Liver (tissue), 9 donors: ENCODE measurements around the gene MRPL52. TPM values are rescaled to one million over a fixed set of nuclear protein-coding genes. Genes with fewer than 3 reads are reported as not detected.

Experiments used
- DNase-seq: peaks from one replicate; pipeline ENCODE4 v3.0.0-alpha.2; 2017; ENCODE audit warnings: low spot score
- H3K27ac ChIP-seq, 2 donors: one replicate each; pipeline ENCODE4 v1.7.0; 2013; ENCODE audit warnings: inconsistent platforms in 2 of 2, low read length in 2 of 2, control low read depth in 1 of 2, low read depth in 1 of 2, mild to moderate bottlenecking in 1 of 2
- H3K27me3 ChIP-seq, 4 donors: one replicate each; pipeline versions ENCODE4 v1.6.1 to v1.7.0; 2013; ENCODE audit warnings: low read length in 3 of 4, inconsistent platforms in 1 of 4, mild to moderate bottlenecking in 1 of 4, moderate library complexity in 1 of 4; ENCODE audit not compliant: control insufficient read depth in 4 of 4, insufficient read depth in 4 of 4
- H3K36me3 ChIP-seq, 4 donors: one replicate each; pipeline versions ENCODE4 v1.6.1 to v1.7.0; 2013; ENCODE audit warnings: low read length in 3 of 4, mild to moderate bottlenecking in 3 of 4, low read depth in 1 of 4, moderate library complexity in 1 of 4; ENCODE audit not compliant: control insufficient read depth in 4 of 4, insufficient read depth in 3 of 4
- H3K4me1 ChIP-seq, 4 donors: one replicate each; pipeline versions ENCODE4 v1.6.1 to v1.7.0; 2013; ENCODE audit warnings: low read length in 3 of 4, mild to moderate bottlenecking in 3 of 4, moderate library complexity in 1 of 4; ENCODE audit not compliant: control insufficient read depth in 4 of 4, insufficient read depth in 4 of 4
- H3K4me3 ChIP-seq, 3 donors: one replicate each; pipeline versions ENCODE4 v1.6.1 to v1.7.0; 2013; ENCODE audit warnings: low read length in 3 of 3, control low read depth in 1 of 3, low read depth in 1 of 3, mild to moderate bottlenecking in 1 of 3
- H3K9ac ChIP-seq, 2 donors: one replicate each; pipeline ENCODE4 v1.7.0; 2013; ENCODE audit warnings: low read length in 2 of 2, mild to moderate bottlenecking in 2 of 2, moderate library complexity in 2 of 2, control low read depth in 1 of 2, low read depth in 1 of 2
- H3K9me3 ChIP-seq, 4 donors: one replicate each; pipeline versions ENCODE4 v1.6.1 to v1.7.0; 2013; ENCODE audit warnings: low read length in 3 of 4; ENCODE audit not compliant: control insufficient read depth in 4 of 4
- EGR1 ChIP-seq, 2 donors: IDR thresholded peaks; 2 replicates each; pipeline ENCODE4 v1.6.1; 2016 to 2018; ENCODE audit warnings: antibody characterized with exemption in 2 of 2, low read depth in 2 of 2
- FOXA1 ChIP-seq: IDR thresholded peaks from 2 replicates; pipeline ENCODE4 v1.6.1; 2016; ENCODE audit warnings: antibody characterized with exemption
- FOXA2 ChIP-seq: IDR thresholded peaks from 2 replicates; pipeline ENCODE4 v1.6.1; 2016; ENCODE audit warnings: antibody characterized with exemption
- GABPA ChIP-seq, 2 donors: IDR thresholded peaks in 1 of 2; conservative IDR thresholded peaks in 1 of 2; 2 replicates each; pipeline ENCODE4 v1.6.1; 2016; ENCODE audit warnings: antibody characterized with exemption in 2 of 2, mild to moderate bottlenecking in 1 of 2, moderate library complexity in 1 of 2
- HNF4A ChIP-seq, 2 donors: conservative IDR thresholded peaks; 2 replicates each; pipeline ENCODE4 v1.6.1; 2016; ENCODE audit warnings: antibody characterized with exemption in 2 of 2, mild to moderate bottlenecking in 2 of 2
- HNF4G ChIP-seq: IDR thresholded peaks from 2 replicates; pipeline ENCODE4 v1.6.1; 2016; ENCODE audit warnings: antibody characterized with exemption
- JUND ChIP-seq, 2 donors: IDR thresholded peaks; 2 replicates each; pipeline ENCODE4 v1.6.1; 2016; ENCODE audit warnings: antibody characterized with exemption in 2 of 2
- NR2F2 ChIP-seq: IDR thresholded peaks from 2 replicates; pipeline ENCODE4 v1.6.1; 2016; ENCODE audit warnings: antibody characterized with exemption
- RAD21 ChIP-seq, 2 donors: IDR thresholded peaks; 2 replicates each; pipeline ENCODE4 v1.6.1; 2016; ENCODE audit warnings: antibody characterized with exemption in 2 of 2, mild to moderate bottlenecking in 2 of 2
- RXRA ChIP-seq, 2 donors: IDR thresholded peaks; 2 replicates each; pipeline ENCODE4 v1.6.1; 2017 to 2018; ENCODE audit warnings: antibody characterized with exemption in 2 of 2, mild to moderate bottlenecking in 1 of 2
- SP1 ChIP-seq: IDR thresholded peaks from 2 replicates; pipeline ENCODE4 v1.6.1; 2018; ENCODE audit warnings: antibody characterized with exemption, mild to moderate bottlenecking
- TAF1 ChIP-seq: conservative IDR thresholded peaks from 2 replicates; pipeline ENCODE4 v1.6.1; 2016; ENCODE audit warnings: antibody characterized with exemption, mild to moderate bottlenecking
- YY1 ChIP-seq: IDR thresholded peaks from 2 replicates; pipeline ENCODE4 v1.6.1; 2016; ENCODE audit warnings: antibody characterized with exemption, mild to moderate bottlenecking
- WGBS: extraction: QIAGEN DNeasy Blood & Tissue Kit; methylation state at CpG from one replicate; pipeline ENCODE4 v1.1.7; 2013; 5-methylcytosine and 5-hydroxymethylcytosine counted together
- polyA plus RNA-seq, 2 donors: library from polyadenylated mRNA; stranded (reverse) in 1 of 2; unstranded in 1 of 2; fragments of 200-250 nt in 1 of 2; fragments of >200 nt in 1 of 2; fragmentation: Nextera tagmentation in 1 of 2; extraction: Ambion mirVana in 1 of 2; gene quantifications; one replicate each; pipeline versions ENCODE4 v1.2.1 to v1.2.3, GENCODE V29; 2013 to 2015
- total RNA-seq, 2 donors: library from RNA; depleted of rRNA; stranded (reverse); fragments of >200 nt; gene quantifications; one replicate each; pipeline ENCODE4 v1.2.3, GENCODE V29; 2014
- TF ChIP-seq, protein P1 (sequence below): IDR thresholded peaks from 2 replicates; pipeline ENCODE4 v1.6.1; 2016; ENCODE audit warnings: antibody characterized with exemption, mild to moderate bottlenecking
- TF ChIP-seq, protein P2 (sequence below): IDR thresholded peaks from 2 replicates; pipeline ENCODE4 v1.6.1; 2016; ENCODE audit warnings: antibody characterized with exemption
- TF ChIP-seq, protein P3 (sequence below): IDR thresholded peaks from 2 replicates; pipeline ENCODE4 v1.6.1; 2016; ENCODE audit warnings: antibody characterized with exemption
- TF ChIP-seq, protein P4 (sequence below): IDR thresholded peaks from 2 replicates; pipeline ENCODE4 v1.6.1; 2016; ENCODE audit warnings: antibody characterized with exemption
- donor health status: healthy.
- donor health status: healthy.
- donor health status: healthy.
- donor health status: healthy.
- donor health status: healthy.

The MRPL52 gene
- total and polyA plus RNA-seq, 4 donors = 9.1 to 142 (median 36.6) TPM

DNA sequence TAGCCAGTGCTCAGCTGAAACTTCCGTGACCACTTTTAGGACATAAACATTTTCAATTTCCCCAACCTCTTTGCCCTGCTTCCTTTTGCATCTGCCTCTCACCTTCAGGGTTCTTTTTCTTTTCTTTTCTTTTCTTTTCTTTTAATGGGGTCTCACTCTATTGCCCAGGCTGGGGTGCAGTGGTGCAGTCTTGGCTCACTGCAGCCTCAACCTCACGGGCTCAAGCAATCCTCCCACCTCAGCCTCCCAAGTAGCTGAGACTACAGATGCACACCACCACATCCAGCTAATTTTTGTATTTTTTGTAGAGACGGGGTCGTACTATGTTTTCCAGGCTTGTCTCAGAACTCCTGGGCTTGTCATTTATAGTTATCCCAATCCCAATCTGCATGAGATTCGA is 37.2 kb downstream of the MRPL52 start (continued):
- TF ChIP-seq, protein P1, sequence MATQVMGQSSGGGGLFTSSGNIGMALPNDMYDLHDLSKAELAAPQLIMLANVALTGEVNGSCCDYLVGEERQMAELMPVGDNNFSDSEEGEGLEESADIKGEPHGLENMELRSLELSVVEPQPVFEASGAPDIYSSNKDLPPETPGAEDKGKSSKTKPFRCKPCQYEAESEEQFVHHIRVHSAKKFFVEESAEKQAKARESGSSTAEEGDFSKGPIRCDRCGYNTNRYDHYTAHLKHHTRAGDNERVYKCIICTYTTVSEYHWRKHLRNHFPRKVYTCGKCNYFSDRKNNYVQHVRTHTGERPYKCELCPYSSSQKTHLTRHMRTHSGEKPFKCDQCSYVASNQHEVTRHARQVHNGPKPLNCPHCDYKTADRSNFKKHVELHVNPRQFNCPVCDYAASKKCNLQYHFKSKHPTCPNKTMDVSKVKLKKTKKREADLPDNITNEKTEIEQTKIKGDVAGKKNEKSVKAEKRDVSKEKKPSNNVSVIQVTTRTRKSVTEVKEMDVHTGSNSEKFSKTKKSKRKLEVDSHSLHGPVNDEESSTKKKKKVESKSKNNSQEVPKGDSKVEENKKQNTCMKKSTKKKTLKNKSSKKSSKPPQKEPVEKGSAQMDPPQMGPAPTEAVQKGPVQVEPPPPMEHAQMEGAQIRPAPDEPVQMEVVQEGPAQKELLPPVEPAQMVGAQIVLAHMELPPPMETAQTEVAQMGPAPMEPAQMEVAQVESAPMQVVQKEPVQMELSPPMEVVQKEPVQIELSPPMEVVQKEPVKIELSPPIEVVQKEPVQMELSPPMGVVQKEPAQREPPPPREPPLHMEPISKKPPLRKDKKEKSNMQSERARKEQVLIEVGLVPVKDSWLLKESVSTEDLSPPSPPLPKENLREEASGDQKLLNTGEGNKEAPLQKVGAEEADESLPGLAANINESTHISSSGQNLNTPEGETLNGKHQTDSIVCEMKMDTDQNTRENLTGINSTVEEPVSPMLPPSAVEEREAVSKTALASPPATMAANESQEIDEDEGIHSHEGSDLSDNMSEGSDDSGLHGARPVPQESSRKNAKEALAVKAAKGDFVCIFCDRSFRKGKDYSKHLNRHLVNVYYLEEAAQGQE = no peak

DNA sequence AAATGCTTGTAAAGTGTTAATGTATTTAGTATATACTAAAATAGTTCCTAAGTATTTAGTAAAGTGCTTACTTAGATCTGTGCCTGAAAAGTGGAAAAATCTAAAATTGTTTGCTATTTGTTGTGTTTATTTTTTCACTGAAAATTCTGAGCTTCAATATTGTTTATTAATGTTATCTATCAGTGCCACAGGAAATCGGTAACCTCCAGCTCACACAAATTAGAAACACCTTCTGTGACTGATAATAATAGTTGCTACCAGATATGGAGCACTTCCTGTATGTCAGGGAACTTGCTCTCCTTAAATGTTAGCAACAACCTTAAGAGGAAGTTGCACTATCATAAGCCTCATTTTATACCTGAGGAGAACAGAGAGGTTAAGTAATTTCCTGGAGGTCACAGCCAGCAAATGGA is 41.1 kb downstream of the MRPL52 start:
- WGBS = 0% methylated on average over 1 of the region's 1 CpG
- H3K9me3 ChIP-seq = no peaks in the 10 kb centered on the region
- peaks cover 2 to 15% (median 9%) of the 10 kb centered on the region in 4 donors for H3K4me1 ChIP-seq
- H3K4me3 ChIP-seq = peak overlapping the region in 2 of 3 donors; percentile 26 to 95
- H3K27me3 ChIP-seq = no peaks in the 10 kb centered on the region
- H3K9ac ChIP-seq = peak overlapping the region; percentile 61 to 70
- peak in 1 of 2 donors; percentile 56 for TF ChIP-seq GABPA (IDR thresholded peaks at IDR 0.05 in 1 of 2, conservative IDR thresholded peaks at IDR 0.05 in 1 of 2)
- no peak for TF ChIP-seq JUND (IDR thresholded peaks at IDR 0.05)
- DNase-seq = no peak
- H3K36me3 ChIP-seq = peaks cover 6 to 19% (median 15%) of the 10 kb centered on the region in 4 donors
- H3K27ac ChIP-seq = peak overlapping the region; percentile 98 to 99

DNA sequence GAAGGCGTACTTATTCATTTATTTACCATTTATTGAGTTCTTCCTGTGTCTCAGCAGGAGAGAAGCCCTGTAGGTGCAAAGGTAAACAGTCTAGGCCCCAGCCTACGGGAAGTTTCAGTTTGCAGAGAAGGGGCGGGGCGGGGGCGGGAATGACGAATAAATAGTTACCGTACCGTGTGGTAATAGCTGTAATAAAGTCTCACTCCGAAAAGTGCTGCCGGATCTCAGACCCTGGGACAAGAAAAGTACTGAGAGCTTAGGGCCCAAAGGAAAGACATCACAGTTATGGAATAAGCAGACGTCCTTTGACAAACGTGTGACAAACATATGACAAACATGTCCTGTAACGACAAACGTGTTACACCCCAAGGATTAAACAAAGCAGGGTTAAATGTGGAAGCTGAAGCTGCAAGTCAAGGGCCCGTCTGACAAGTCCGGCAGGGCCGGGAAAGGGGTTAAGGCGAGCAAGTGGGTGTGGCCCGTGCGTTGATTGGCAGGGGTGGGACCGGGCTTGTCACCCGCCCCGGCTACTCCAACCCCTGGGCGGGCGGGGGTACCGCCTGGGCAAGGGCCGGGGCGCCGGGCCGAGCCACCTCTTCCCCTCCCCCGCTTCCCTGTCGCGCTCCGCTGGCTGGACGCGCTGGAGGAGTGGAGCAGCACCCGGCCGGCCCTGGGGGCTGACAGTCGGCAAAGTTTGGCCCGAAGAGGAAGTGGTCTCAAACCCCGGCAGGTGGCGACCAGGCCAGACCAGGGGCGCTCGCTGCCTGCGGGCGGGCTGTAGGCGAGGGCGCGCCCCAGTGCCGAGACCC is 41.7 kb downstream of the MRPL52 start, which contains the start of gene LRP10:
Gene LRP10, plus strand, starts transcription at position 517 of the 809 bp plus-strand sequence. CDS start 564 bp downstream, outside the sequence.
- under 1% methylated on average over 50 of the region's 50 CpGs for WGBS
- peaks cover 2 to 15% (median 9%) of the 10 kb centered on the region in 4 donors for H3K4me1 ChIP-seq

More for the DNA sequence above, 41.7 kb downstream of the MRPL52 start, which contains the start of gene LRP10:
- peaks cover 6 to 25% (median 20%) of the 10 kb centered on the region in 4 donors for H3K36me3 ChIP-seq
- peak within 1 kb of the TSS; percentile 70 to 75 for H3K9ac ChIP-seq
- H3K27ac ChIP-seq = peak within 1 kb of the TSS; percentile 98 to 99
- no peaks in the 10 kb centered on the region for H3K27me3 ChIP-seq
- peak; percentile 93 for DNase-seq
- peak within 1 kb of the TSS; percentile 83 to 95 (median 94) for H3K4me3 ChIP-seq
- TF ChIP-seq FOXA2 = peak; percentile 58
- TF ChIP-seq, protein P1 = peak; percentile 46
- TF ChIP-seq EGR1 (IDR thresholded peaks at IDR 0.05; ENCODE audit: low read depth in 2 of 2) = peak in 1 of 2 donors; percentile 16
- TF ChIP-seq, protein P2, sequence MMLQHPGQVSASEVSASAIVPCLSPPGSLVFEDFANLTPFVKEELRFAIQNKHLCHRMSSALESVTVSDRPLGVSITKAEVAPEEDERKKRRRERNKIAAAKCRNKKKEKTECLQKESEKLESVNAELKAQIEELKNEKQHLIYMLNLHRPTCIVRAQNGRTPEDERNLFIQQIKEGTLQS = peak; percentile 21
- no peak for TF ChIP-seq NR2F2
- TF ChIP-seq YY1 = peak; percentile 70
- TF ChIP-seq FOXA1 = no peak
- TF ChIP-seq, protein P3, sequence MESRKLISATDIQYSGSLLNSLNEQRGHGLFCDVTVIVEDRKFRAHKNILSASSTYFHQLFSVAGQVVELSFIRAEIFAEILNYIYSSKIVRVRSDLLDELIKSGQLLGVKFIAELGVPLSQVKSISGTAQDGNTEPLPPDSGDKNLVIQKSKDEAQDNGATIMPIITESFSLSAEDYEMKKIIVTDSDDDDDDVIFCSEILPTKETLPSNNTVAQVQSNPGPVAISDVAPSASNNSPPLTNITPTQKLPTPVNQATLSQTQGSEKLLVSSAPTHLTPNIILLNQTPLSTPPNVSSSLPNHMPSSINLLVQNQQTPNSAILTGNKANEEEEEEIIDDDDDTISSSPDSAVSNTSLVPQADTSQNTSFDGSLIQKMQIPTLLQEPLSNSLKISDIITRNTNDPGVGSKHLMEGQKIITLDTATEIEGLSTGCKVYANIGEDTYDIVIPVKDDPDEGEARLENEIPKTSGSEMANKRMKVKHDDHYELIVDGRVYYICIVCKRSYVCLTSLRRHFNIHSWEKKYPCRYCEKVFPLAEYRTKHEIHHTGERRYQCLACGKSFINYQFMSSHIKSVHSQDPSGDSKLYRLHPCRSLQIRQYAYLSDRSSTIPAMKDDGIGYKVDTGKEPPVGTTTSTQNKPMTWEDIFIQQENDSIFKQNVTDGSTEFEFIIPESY = no peak
- peak; percentile 80 for TF ChIP-seq SP1
- TF ChIP-seq JUND (IDR thresholded peaks at IDR 0.05) = peak in 1 of 2 donors; percentile 65
- TF ChIP-seq TAF1 = no peak
- TF ChIP-seq HNF4A (conservative IDR thresholded peaks at IDR 0.05) = peak; percentile 58 to 66
- TF ChIP-seq GABPA (IDR thresholded peaks at IDR 0.05 in 1 of 2, conservative IDR thresholded peaks at IDR 0.05 in 1 of 2) = peak in 1 of 2 donors; percentile 67
- peak; percentile 54 to 68 for TF ChIP-seq RXRA (IDR thresholded peaks at IDR 0.05)
- TF ChIP-seq RAD21 (IDR thresholded peaks at IDR 0.05) = peak in 1 of 2 donors; percentile 8
- TF ChIP-seq, protein P4, sequence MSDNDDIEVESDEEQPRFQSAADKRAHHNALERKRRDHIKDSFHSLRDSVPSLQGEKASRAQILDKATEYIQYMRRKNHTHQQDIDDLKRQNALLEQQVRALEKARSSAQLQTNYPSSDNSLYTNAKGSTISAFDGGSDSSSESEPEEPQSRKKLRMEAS = no peak
- peak; percentile 36 for TF ChIP-seq HNF4G
- H3K9me3 ChIP-seq = no peaks in the 10 kb centered on the region
